ENCODE measurements around the gene HES6. TPM values are rescaled to one million over a fixed set of nuclear protein-coding genes. Genes with fewer than 3 reads are reported as not detected.

HES6 gene
- total RNA-seq, 2 donors from 2014 or later: 2.5 to 12.3 TPM

- TF ChIP-seq CTCF (IDR thresholded peaks at IDR 0.05): no peak
- ATAC-seq (ENCODE audit: insufficient number of reproducible peaks, low FRiP score, low read depth): no peak
- Histone ChIP-seq H3K4me1 (ENCODE audit: control insufficient read depth in 1 of 2, low read depth in 2 of 2) (peaks cover 6 to 30% of the 10 kb centered on the region in 2 donors), H3K27ac (peak overlapping the region in 1 of 2 donors; percentile 14), H3K4me3 (peak overlapping the region; percentile 78), H3K9me3 (no peaks in the 10 kb centered on the region), H3K36me3 (peaks cover 5% of the 10 kb centered on the region), H3K27me3 (replicated peaks; ENCODE audit: insufficient read depth) (no peaks in the 10 kb centered on the region)
- no peak for DNase-seq (ENCODE audit: low spot score)
Observed at GRCh38 chr2:238240757-238241711, 1.2 kb upstream of the HES6 start.

- Histone ChIP-seq H3K36me3 (no peaks in the 10 kb centered on the region), H3K27ac (no peak overlapping the region), H3K4me1 (ENCODE audit: control insufficient read depth in 1 of 2, low read depth in 2 of 2) (peaks cover 6 to 30% of the 10 kb centered on the region in 2 donors), H3K27me3 (replicated peaks; ENCODE audit: insufficient read depth) (no peaks in the 10 kb centered on the region), H3K9me3 (no peaks in the 10 kb centered on the region), H3K4me3 (peak overlapping the region; percentile 78)
- DNase-seq (ENCODE audit: low spot score) (no peak), ATAC-seq (ENCODE audit: insufficient number of reproducible peaks, low FRiP score, low read depth) (no peak)
- TF ChIP-seq CTCF (IDR thresholded peaks at IDR 0.05): no peak
Observed at GRCh38 chr2:238239543-238239862, 335 bp downstream of the HES6 start.

- no peak for TF ChIP-seq CTCF (IDR thresholded peaks at IDR 0.05)
- Histone ChIP-seq H3K4me3 (peak overlapping the region; percentile 78), H3K9me3 (no peaks in the 10 kb centered on the region), H3K36me3 (no peaks in the 10 kb centered on the region), H3K27me3 (replicated peaks; ENCODE audit: insufficient read depth) (no peaks in the 10 kb centered on the region), H3K4me1 (ENCODE audit: control insufficient read depth in 1 of 2, low read depth in 2 of 2) (peaks cover 6 to 30% of the 10 kb centered on the region in 2 donors), H3K27ac (no peak overlapping the region)
- ATAC-seq (ENCODE audit: insufficient number of reproducible peaks, low FRiP score, low read depth) (no peak), DNase-seq (ENCODE audit: low spot score) (no peak)
Observed at GRCh38 chr2:238238766-238239542, 884 bp downstream of the HES6 start.

GRCh38 chr2:238238311-238238765, 1.5 kb downstream of the HES6 start:
- H3K9me3 ChIP-seq: no peaks in the 10 kb centered on the region
- H3K4me1 ChIP-seq (ENCODE audit: control insufficient read depth in 1 of 2, low read depth in 2 of 2): peaks cover 6 to 27% of the 10 kb centered on the region in 2 donors
- H3K36me3 ChIP-seq: no peaks in the 10 kb centered on the region
- TF ChIP-seq CTCF (IDR thresholded peaks at IDR 0.05): no peak
- DNase-seq (ENCODE audit: low spot score) (no peak), ATAC-seq (ENCODE audit: insufficient number of reproducible peaks, low FRiP score, low read depth) (no peak)
- no peak overlapping the region for H3K27ac ChIP-seq
- no peak overlapping the region for H3K4me3 ChIP-seq
- H3K27me3 ChIP-seq (replicated peaks; ENCODE audit: insufficient read depth): no peaks in the 10 kb centered on the region
